Panc1 (cell line): ENCODE data around the gene UNCX. TPM values are rescaled to one million over a fixed set of nuclear protein-coding genes. Genes with fewer than 3 reads are reported as not detected.

ENCODE experiments used
- ATAC-seq: fragments of 200-7000 bp; cut with Tn5 transposase; 2 replicates; pipeline ENCODE4 v1.9.1; 2020; ENCODE audit warnings: mild to moderate bottlenecking, moderate library complexity
- BruUV-seq: library from RNA; stranded (reverse); fragments of 400-500 nt; replicated peaks from 2 replicates; lab custom pipeline; 2021; lab: Mats Ljungman, UMichigan
- CTCF ChIA-PET: fragments of 300-600 bp; sonication (Branson Sonifier 250); formaldehyde crosslinking; loops from one replicate; lab custom pipeline; 2022; ENCODE audit warnings: antibody characterized with exemption; lab: Charles Lee
- POLR2A ChIA-PET: fragments of 300-600 bp; sonication (Branson Sonifier 250); formaldehyde crosslinking; loops from one replicate; lab custom pipeline; 2022; ENCODE audit warnings: antibody characterized with exemption; lab: Charles Lee
- DNase-seq: peaks from one replicate; pipeline ENCODE4 v3.0.0-alpha.2; 2010; ENCODE audit warnings: low read depth, low spot score
- H3K27ac ChIP-seq: 2 replicates; pipeline ENCODE4 v1.5.1; 2011; ENCODE audit warnings: mild to moderate bottlenecking, low read length, inconsistent platforms
- H3K27me3 ChIP-seq: fragments of 200-500 bp; sonication (Bioruptor generic); 2 replicates; pipeline ENCODE4 v1.6.0; 2014; ENCODE audit warnings: low read length, inconsistent platforms; ENCODE audit not compliant: control insufficient read depth, insufficient read depth
- H3K36me3 ChIP-seq: fragments of 200-500 bp; sonication (Bioruptor generic); 2 replicates; pipeline ENCODE4 v1.5.1; 2014; ENCODE audit warnings: inconsistent platforms, mild to moderate bottlenecking, low read length, moderate library complexity; ENCODE audit not compliant: control insufficient read depth, insufficient read depth
- H3K4me1 ChIP-seq: 2 replicates; pipeline ENCODE4 v1.5.1; 2011; ENCODE audit warnings: inconsistent platforms, mild to moderate bottlenecking, low read length, moderate library complexity; ENCODE audit not compliant: control insufficient read depth, insufficient read depth
- H3K4me3 ChIP-seq, 2 experiments: 2 replicates each; pipeline ENCODE4 v1.5.1; 2011 to 2012; ENCODE audit warnings: low read depth in 2 of 2, low read length in 2 of 2, mild to moderate bottlenecking in 2 of 2, inconsistent platforms in 1 of 2, moderate library complexity in 1 of 2
- H3K9me3 ChIP-seq: fragments of 200-500 bp; sonication (Bioruptor generic); 2 replicates; pipeline ENCODE4 v1.5.1; 2014; ENCODE audit warnings: low read depth, mild to moderate bottlenecking, inconsistent platforms, low read length, moderate library complexity; ENCODE audit not compliant: control insufficient read depth, insufficient read depth
- CTCF ChIP-seq: fragments of 450-650 bp; IDR thresholded peaks from 2 replicates; pipeline ENCODE4 v1.5.1; 2017; ENCODE audit warnings: mild to moderate bottlenecking
- POLR2AphosphoS5 ChIP-seq: IDR thresholded peaks from 2 replicates; pipeline ENCODE4 v1.6.1; 2012; ENCODE audit warnings: mild to moderate bottlenecking, low read depth, low read length, moderate library complexity
- REST ChIP-seq, 2 experiments: IDR thresholded peaks; 2 replicates each; pipeline ENCODE4 v1.6.1; 2011 to 2012; ENCODE audit warnings: low read depth in 2 of 2, control low read depth in 1 of 2, low read length in 1 of 2, mild to moderate bottlenecking in 1 of 2, moderate library complexity in 1 of 2; ENCODE audit not compliant: insufficient read depth in 1 of 2
- SIN3A ChIP-seq: IDR thresholded peaks from 2 replicates; pipeline ENCODE4 v1.6.1; 2012; ENCODE audit warnings: low read depth, mild to moderate bottlenecking, low read length, moderate library complexity, borderline replicate concordance; ENCODE audit not compliant: insufficient read depth
- TCF7L2 ChIP-seq: IDR thresholded peaks from 2 replicates; pipeline ENCODE4 v1.6.1; 2011; ENCODE audit warnings: mild to moderate bottlenecking, low read depth, low read length, inconsistent platforms
- in situ Hi-C: cut with HindIII; loops from 2 replicates; pipeline ENCODE4 v1.10.0; 2016; ENCODE audit warnings: low sequenced_read_pairs, low pct_unique_long_range_greater_than_20kb
- intact Hi-C: fragments of 100-400 bp; cut with micrococcal nuclease; formaldehyde crosslinking; loops from one replicate; pipeline ENCODE4 v1.10.0; 2022; ENCODE audit not compliant: unreplicated experiment
- total RNA-seq: library from RNA; stranded (reverse); gene quantifications from one replicate; pipeline ENCODE4 v1.2.1, GENCODE V29; 2021; ENCODE audit not compliant: unreplicated experiment

The UNCX gene
- total RNA-seq, 1 experiment from 2014 or later = not detected

GRCh38 chr7:1267016-1267900, 34.6 kb downstream of the UNCX start:
- Histone ChIP-seq H3K4me1 (no peaks in the 10 kb centered on the region), H3K27ac (no peak overlapping the region), H3K9me3 (no peaks in the 10 kb centered on the region), H3K27me3 (peaks cover 22% of the 10 kb centered on the region), H3K4me3 (no peak overlapping the region), H3K36me3 (no peaks in the 10 kb centered on the region)
- CTCF ChIA-PET = interaction anchor here (0.8 kb wide), 1 partner anchor 38 kb away, joined by 3 read pairs; no protein-coding TSS in a partner anchor
- ATAC-seq (peak; percentile 32; the same call in 1 of the 2 replicates), DNase-seq (no peak)
- BruUV-seq = no TSS peak
- intact Hi-C loops (no loop called here), in situ Hi-C loops (no loop called here)
- TF ChIP-seq CTCF (no peak), SIN3A (no peak), POLR2AphosphoS5 (no peak)
- POLR2A ChIA-PET = interaction anchor here (0.6 kb wide), 1 partner anchor 13 kb away, joined by 3 read pairs; no protein-coding TSS in a partner anchor

- no peak overlapping the region for H3K27ac ChIP-seq
- in situ Hi-C loops (no loop called here), intact Hi-C loops (no loop called here)
- BruUV-seq = no TSS peak
- ChIA-PET POLR2A (interaction anchor here (0.6 kb wide), 1 partner anchor 14 kb away, joined by 3 read pairs; no protein-coding TSS in a partner anchor), CTCF (interaction anchor here (0.7 to 0.8 kb wide), 3 partner anchors 18 to 162 kb away, joined by 3 to 4 read pairs (median 3); no protein-coding TSS in a partner anchor)
- no peaks in the 10 kb centered on the region for H3K4me1 ChIP-seq
- no peak overlapping the region for H3K4me3 ChIP-seq
- peak; percentile 30; the same call in 1 of the 2 replicates for ATAC-seq
- peaks cover 22% of the 10 kb centered on the region for H3K27me3 ChIP-seq
- DNase-seq = no peak
- no peaks in the 10 kb centered on the region for H3K9me3 ChIP-seq
- no peak for TF ChIP-seq SIN3A
- no peak for TF ChIP-seq POLR2AphosphoS5
- TF ChIP-seq CTCF = no peak
- TF ChIP-seq REST (IDR thresholded peaks at IDR 0.05; ENCODE audit: insufficient read depth in 1 of 2, low read depth in 2 of 2, low read length in 1 of 2) = no peak
- TF ChIP-seq TCF7L2 = no peak
- no peaks in the 10 kb centered on the region for H3K36me3 ChIP-seq
Observed at GRCh38 chr7:1268076-1268815, 35.6 kb downstream of the UNCX start.
